Calu3 (cell line): ENCODE results near the gene DIP2B. TPM values are rescaled to one million over a fixed set of nuclear protein-coding genes. Genes with fewer than 3 reads are reported as not detected.

ENCODE experiments used
- BruUV-seq: library from RNA; stranded (reverse); fragments of 400-500 nt; replicated peaks from 2 replicates; lab custom pipeline; 2021; lab: Mats Ljungman, UMichigan
- CTCF ChIA-PET: fragments of 300-600 bp; sonication (Branson Sonifier 250); formaldehyde crosslinking; loops from one replicate; lab custom pipeline; 2022; ENCODE audit warnings: antibody characterized with exemption; lab: Charles Lee
- DNase-seq: peaks from one replicate; pipeline ENCODE4 v3.0.0; 2022
- H3K27ac Mint-ChIP-seq: one replicate; pipeline ENCODE4 v1.8.0; 2022; ENCODE audit warnings: mixed read lengths; ENCODE audit not compliant: unreplicated experiment
- H3K27me3 Mint-ChIP-seq: one replicate; pipeline ENCODE4 v1.8.0; 2022; ENCODE audit warnings: mixed read lengths; ENCODE audit not compliant: unreplicated experiment
- H3K36me3 Mint-ChIP-seq: one replicate; pipeline ENCODE4 v1.8.0; 2022; ENCODE audit warnings: mild to moderate bottlenecking, moderate library complexity, mixed read lengths; ENCODE audit not compliant: insufficient read depth, unreplicated experiment
- H3K4me1 Mint-ChIP-seq: one replicate; pipeline ENCODE4 v1.8.0; 2022; ENCODE audit warnings: mild to moderate bottlenecking, low read depth, mixed read lengths; ENCODE audit not compliant: unreplicated experiment
- H3K4me3 Mint-ChIP-seq: one replicate; pipeline ENCODE4 v1.8.0; 2022; ENCODE audit warnings: mild to moderate bottlenecking, low read depth, moderate library complexity, mixed read lengths; ENCODE audit not compliant: unreplicated experiment
- H3K9me3 Mint-ChIP-seq: one replicate; pipeline ENCODE4 v1.8.0; 2022; ENCODE audit warnings: low read depth, mixed read lengths; ENCODE audit not compliant: unreplicated experiment
- intact Hi-C: fragments of 100-400 bp; cut with micrococcal nuclease; formaldehyde crosslinking; loops from one replicate; pipeline ENCODE4 v1.10.0; 2022; ENCODE audit not compliant: unreplicated experiment
- total RNA-seq: library from RNA; stranded (reverse); gene quantifications from 2 replicates; pipeline ENCODE4 v1.2.3, GENCODE V29; 2022
- TF ChIP-seq, protein P1 (sequence below): fragments of 200-600 bp; IDR thresholded peaks from one replicate; pipeline ENCODE4 v1.8.0; 2022; ENCODE audit warnings: antibody characterized with exemption; ENCODE audit not compliant: unreplicated experiment

DIP2B gene
- total RNA-seq, 1 experiment from 2014 or later: 22.8 TPM

DNA sequence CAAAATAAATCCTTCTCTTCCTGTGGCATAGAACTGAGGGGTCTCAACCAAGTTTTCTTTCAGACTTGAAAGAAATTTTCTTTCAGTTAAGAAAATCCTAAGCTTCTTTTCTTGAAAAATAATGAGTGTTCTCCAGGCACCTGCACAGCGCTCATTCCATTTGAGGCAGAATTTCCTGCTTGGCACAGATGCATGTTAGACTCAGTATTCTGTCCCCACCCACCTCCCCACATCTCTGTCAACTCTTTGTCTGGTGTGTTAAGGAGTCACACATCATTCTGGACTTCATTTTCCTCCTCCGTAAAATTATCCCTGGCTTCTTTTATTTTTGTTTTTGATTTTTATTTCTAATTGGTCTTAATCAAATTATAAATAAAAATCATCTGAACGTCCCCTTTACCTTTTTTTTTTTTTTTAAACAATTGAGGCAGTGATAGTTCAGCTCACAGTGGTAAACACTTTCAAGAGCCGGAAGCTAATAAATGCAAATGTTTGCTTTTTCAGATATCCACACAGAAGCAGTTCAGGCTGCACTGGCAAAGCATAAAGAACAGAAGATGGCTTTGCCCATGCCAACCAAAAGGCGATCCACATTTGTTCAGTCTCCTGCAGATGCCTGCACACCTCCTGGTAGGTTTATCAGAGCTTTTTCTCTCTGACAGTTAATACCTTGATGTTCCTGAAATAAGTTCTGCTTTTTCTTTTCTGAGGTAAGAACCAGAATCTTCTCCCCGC lies 155.1 kb downstream of the DIP2B start:
- intact Hi-C loops: loop anchor here (2.0 kb wide), 1 partner anchor 21 kb away; no protein-coding TSS in a partner anchor
- DNase-seq: peak; percentile 20
- Mint-ChIP-seq H3K4me3 (no peak overlapping the region), H3K9me3 (peaks cover 2% of the 10 kb centered on the region), H3K27me3 (no peaks in the 10 kb centered on the region), H3K27ac (peak overlapping the region; percentile 45), H3K36me3 (peaks cover 11% of the 10 kb centered on the region), H3K4me1 (peaks cover 8% of the 10 kb centered on the region)
- BruUV-seq: no TSS peak
- CTCF ChIA-PET: interaction anchor here (1.2 kb wide), 1 partner anchor 157 kb away, joined by 11 read pairs; no protein-coding TSS in a partner anchor
- TF ChIP-seq, protein P1, sequence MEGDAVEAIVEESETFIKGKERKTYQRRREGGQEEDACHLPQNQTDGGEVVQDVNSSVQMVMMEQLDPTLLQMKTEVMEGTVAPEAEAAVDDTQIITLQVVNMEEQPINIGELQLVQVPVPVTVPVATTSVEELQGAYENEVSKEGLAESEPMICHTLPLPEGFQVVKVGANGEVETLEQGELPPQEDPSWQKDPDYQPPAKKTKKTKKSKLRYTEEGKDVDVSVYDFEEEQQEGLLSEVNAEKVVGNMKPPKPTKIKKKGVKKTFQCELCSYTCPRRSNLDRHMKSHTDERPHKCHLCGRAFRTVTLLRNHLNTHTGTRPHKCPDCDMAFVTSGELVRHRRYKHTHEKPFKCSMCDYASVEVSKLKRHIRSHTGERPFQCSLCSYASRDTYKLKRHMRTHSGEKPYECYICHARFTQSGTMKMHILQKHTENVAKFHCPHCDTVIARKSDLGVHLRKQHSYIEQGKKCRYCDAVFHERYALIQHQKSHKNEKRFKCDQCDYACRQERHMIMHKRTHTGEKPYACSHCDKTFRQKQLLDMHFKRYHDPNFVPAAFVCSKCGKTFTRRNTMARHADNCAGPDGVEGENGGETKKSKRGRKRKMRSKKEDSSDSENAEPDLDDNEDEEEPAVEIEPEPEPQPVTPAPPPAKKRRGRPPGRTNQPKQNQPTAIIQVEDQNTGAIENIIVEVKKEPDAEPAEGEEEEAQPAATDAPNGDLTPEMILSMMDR: no peak

DNA sequence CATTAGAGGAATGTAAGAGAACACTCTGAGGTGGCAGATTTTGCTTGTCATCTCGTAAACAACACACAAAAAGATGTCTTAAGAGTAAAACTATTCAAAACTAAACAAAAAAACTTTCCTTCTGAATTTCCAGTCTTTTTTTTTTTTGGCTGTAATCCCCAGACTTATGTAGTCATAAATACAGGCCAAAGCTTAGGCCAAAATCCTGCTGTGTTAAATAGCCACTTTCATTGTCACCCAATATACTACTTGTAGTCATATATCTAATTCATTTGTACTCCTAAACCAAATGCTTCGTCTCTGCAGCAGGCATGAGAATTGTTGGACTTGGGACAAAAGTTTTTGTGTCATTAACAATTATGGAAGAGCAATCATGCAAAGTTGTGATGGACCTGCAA lies 155.6 kb downstream of the DIP2B start:
- BruUV-seq: no TSS peak
- DNase-seq: no peak
- intact Hi-C loops: no loop called here
- Mint-ChIP-seq H3K4me1 (peaks cover 8% of the 10 kb centered on the region), H3K27ac (no peak overlapping the region), H3K9me3 (peaks cover 2% of the 10 kb centered on the region), H3K27me3 (no peaks in the 10 kb centered on the region), H3K4me3 (no peak overlapping the region), H3K36me3 (peaks cover 8% of the 10 kb centered on the region)
- CTCF ChIA-PET: interaction anchor here (1.2 kb wide), 1 partner anchor 157 kb away, joined by 11 read pairs; no protein-coding TSS in a partner anchor
- TF ChIP-seq, protein P1: no peak

DNA sequence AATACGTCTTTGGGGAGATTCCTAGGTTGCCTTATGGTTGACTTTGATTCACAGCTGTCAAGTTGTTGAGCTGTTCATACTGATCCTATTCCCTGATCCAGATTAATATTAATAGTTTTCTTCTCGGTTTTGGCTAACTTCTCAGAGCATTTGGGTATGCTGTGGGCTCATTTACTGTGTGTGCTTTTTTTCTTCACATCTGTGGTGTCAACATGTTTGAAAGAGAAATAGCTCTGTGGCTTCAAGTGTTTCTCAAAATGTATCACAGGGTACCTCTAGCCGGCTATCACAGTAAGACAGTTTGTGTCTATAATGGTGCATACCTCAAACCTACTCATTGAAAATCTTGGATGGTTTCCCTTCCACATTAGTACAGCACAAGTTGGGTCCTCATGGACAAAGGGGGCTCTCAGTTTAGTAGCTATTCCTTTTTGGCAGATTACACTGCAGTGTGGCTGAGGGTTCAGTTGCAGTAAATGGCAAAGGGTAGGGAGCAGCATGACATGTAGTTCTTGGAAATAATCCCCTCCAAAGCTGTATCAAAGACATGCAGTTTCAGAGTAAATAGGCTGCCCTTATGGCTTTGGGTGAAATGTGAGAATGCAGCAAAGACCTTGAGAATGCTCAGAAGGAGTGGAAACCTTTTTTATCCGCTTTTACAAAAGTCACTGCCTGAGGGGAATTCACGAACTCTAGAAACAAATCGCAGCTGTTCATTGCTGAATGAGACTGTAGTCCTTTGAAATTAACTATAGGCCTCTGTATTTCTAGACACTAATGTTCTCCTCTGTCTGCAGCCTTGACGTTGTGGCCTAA lies 156.7 kb downstream of the DIP2B start:
- CTCF ChIA-PET: no interaction called here
- Mint-ChIP-seq H3K9me3 (peaks cover 2% of the 10 kb centered on the region), H3K27me3 (no peaks in the 10 kb centered on the region), H3K4me1 (peaks cover 8% of the 10 kb centered on the region), H3K27ac (no peak overlapping the region), H3K36me3 (peaks cover 8% of the 10 kb centered on the region), H3K4me3 (no peak overlapping the region)
- no TSS peak for BruUV-seq
- no peak for DNase-seq
- TF ChIP-seq, protein P1: no peak
- intact Hi-C loops: no loop called here

DNA sequence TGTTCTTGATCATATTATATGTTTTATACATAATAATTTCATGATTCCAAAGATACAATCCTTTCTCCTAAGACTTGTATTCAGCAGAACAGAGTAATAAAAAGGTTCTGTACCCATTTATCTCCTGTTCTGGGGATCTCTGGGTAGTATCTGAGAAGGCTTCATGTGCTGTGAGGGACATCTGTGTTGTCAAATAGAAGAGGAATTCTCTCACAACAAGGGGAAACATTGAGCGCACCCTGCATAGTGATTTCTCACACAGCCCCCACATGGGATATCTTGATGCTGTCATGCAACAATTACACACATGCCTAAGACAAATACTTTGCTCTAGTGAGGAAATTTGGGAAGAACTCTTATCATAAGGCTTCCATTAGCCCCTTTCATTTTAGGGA lies 157.3 kb downstream of the DIP2B start:
- no TSS peak for BruUV-seq
- Mint-ChIP-seq H3K36me3 (peaks cover 8% of the 10 kb centered on the region), H3K9me3 (peaks cover 2% of the 10 kb centered on the region), H3K27ac (no peak overlapping the region), H3K4me1 (peaks cover 8% of the 10 kb centered on the region), H3K27me3 (no peaks in the 10 kb centered on the region), H3K4me3 (no peak overlapping the region)
- TF ChIP-seq, protein P1: no peak
- DNase-seq: no peak
- CTCF ChIA-PET: no interaction called here
- intact Hi-C loops: no loop called here
